Stimulated activated naive CD4-positive, alpha-beta T cell (primary cell): ENCODE data around the gene ADGRB3.
"Not testable (repeated sequence)": the region's sequence is repeated elsewhere in the genome, so short reads cannot be mapped to it uniquely, and the experiment has no call there.

Source experiments
- DNase-seq, 6 experiments: peaks; one replicate each; lab custom pipeline; 2025; lab: John Stamatoyannopoulos, UW

The ADGRB3 gene

DNA sequence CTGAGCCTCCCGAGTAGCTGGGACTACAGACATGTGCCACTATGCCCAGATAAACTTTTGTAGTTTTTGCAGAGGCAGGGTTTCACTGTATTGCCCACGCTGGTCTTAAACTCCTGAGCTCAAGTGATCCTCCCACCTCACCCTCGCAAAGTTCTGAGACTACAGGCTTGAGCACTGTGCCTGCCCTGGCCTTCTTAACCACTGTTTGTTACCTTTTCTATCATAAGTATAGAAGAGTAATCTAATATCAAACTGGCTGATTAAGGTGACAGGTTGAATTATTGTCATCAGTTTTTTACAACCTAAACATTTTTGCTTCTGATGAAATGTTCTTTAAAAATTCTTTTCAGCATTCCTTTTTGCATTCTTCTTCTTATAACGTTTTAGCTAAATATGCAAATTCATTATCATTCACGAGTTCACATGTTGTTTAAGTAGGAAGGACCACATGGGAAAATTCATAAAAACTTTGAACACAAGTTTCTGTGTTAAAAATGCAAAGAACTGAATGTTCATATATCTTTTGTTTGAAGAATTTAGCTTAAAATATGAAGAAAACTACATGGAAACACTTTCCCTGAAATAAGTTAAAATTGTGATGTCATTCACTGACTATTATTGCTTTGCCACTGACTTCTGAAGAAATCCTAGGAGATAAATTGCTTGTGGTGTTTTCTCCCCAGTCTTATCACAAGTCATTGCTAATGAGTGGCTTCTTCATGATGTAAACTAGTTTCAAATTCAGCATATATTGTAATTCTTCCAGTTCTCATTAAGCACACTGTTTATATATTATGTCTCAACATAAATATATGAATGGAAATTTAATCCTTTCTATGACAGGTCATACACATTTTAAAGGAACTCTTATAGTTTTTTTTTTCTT is 106.7 kb downstream of the ADGRB3 start:
- no peak for DNase-seq

DNA sequence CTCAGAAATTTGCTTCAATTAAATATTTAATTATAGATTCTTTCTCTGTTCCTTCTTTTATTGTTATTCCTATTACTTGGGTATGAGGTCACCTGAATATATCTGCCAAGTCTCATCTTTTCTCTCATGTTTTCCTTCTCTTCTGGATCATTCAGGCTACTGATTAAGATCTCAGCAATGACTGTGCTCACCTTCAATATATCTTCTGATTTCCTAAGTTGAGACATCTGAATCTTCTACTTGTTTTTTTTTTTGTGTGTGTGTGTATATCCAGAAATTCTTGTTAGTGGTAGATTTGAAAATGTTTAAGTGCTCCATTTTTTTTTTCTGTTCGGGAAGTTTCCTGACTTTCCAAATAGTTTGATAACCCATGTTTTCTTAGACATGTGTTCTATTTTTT is 108.0 kb downstream of the ADGRB3 start:
- no peak for DNase-seq

DNA sequence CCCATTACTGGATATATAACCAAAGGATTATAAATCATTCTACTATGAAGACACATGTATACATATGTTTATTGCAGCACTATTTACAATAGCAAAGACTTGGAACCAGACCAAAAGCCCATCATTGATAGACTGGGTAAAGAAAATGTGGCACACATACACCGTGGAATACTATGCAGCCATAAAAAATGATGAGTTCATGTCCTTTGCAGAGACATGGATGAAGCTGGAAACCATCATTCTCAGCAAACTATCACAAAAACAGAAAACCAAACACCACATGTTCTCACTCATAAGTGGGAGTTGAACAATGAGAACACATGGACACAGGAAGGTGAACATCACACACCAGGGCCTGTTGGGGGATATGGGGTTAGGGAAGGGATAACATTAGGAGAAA is 109.3 kb downstream of the ADGRB3 start:
- DNase-seq, result not testable (repeated sequence)

DNA sequence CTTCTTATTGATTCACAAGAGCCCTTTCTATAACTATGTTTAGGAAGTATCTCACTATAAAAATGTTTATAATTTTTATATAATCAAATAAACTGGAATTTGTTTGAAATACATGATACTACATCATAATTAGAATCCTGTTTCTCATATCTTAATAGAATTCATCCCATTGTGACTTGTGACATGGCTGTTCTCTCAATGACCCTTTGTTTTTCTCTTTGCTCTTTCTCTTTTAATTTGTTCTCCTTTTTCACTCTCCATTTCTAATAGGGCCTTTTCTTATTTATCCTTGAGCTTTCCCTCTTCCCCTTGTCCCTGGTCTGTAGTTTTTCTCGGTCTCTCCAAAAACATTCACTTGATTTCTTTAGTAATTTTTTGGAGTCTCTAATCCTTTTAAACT is 111.3 kb downstream of the ADGRB3 start:
- DNase-seq, result no peak

DNA sequence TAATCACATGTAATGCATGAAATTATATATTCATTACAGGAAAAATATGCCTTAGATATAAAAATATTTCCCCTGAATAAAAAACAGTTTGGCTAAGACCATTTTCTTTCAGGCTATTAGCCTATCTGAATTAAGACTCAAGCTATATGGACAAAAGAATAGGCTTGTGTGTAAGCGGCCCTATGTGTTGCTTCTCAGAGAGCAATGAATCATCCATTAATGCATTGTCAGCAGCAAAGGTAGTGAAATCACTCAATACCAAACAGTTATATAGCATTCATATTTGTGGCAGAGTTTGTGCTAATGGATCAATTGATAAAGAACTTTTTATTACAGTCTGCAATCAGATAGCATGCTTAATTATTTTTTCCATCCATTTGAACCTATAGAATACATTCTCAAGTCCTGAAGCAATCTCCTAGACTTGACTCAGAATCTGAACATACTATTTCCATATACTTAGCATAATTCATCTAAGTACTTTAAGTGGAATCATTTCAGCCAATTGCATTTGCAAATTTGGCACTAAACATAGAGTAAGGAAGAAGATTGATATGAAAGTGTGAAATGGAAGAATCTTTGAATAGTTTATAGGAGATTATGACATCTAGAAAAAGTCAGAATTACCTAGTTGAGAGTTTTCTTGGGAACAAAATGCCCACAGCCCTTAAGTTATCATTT is 112.2 kb downstream of the ADGRB3 start:
- DNase-seq, result no peak

DNA sequence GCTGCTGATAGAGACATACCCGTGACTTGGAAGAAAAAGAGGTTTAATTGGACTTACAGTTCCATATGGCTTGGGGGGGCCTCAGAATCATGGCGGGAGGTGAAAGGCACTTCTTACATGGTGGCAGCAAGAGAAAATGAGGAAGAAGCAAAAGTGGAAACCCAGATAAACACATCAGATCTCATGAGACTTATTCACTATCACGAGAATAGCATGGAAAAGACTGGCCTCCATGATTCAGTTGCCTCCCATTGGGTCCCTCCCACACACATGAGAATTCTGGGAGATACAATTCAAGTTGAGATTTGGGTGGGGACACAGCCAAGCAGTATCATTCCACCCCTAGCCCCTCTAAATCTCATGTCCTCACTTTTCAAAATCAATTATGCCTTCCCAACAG is 112.8 kb downstream of the ADGRB3 start:
- not testable (repeated sequence) for DNase-seq

DNA sequence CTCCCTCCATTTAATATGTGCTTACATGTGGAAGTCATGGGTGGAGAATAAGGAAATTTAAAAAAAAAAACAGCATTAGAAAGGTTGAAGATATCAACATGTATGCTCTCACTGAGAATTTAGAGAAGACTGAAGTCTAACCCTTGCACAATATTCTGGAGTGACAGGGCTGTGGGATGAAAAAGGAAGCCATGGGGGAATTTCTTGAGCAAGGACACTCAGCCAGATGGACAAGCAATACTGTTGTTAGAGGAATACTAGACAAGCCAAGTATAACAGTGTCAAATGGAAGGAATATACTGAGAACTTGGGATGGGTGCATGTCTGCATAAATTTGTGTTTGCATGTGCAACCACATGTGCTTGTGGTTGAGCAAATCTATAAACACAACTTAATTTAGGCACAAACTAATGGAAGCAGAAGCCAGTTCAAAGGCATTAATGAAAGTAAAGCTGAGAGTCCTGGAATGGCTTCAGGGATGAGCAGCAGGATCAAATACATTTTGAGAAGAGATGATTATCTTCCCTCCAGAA is 119.7 kb downstream of the ADGRB3 start:
- DNase-seq, result no peak

DNA sequence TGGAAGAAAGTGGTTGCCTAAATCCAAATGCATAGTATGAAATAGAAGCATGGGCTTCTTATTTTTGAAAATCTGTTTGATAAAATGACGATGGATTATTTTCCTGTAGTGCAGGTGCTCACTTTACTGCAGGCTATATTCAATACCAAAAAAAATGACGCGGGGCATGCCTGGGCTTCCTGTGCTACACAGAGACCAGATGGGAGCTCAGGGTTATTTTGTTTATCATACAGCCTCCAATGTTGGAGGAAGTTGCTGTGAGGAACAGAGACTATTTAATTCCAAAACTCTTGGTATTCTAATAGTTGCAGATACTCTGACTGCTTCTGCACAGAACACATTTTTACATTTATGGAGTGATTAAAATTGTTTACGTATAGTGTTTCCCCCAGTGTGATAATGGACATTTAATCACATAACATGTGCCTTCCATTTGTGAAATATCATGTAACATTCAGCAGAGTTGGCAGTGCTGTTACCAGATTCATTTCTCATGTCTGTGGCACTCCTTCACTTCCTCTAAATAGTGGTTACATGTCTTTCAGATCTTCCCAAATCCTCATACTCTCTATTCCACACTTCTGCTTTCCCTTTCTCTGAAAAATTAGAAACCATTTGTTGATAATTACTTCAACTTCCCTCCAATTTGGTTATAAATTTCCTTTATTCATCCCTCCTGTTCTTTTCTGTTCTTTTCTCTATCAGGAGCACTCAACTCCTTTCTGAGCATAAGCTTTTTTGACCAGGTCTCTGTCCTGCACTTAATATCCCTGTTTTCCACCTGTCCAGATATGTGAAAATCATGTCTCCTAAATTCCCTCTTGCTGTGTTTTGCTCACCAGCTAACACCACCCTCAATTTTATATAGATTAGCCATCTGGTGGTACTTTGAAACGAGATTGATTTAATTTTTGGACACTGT is 121.6 kb downstream of the ADGRB3 start:
- DNase-seq, result no peak

DNA sequence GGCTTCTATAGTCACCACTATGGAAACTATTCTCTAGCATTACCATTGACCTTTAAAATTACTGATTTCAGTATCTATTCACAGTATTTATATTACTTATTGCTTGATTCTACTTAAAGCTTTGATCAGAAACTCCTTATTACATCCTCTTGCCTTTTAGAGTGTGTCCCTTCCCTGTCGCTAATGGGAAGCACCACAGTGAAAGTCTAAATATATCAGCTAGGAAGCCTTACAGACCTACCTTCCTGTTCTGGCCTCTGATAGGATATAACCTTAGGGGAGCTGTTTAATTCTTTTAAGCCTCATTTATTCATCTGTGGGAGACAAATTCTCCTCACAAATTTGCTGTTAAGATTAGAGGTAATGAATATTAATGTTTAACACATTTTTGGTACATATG is 122.7 kb downstream of the ADGRB3 start:
- DNase-seq, result no peak

DNA sequence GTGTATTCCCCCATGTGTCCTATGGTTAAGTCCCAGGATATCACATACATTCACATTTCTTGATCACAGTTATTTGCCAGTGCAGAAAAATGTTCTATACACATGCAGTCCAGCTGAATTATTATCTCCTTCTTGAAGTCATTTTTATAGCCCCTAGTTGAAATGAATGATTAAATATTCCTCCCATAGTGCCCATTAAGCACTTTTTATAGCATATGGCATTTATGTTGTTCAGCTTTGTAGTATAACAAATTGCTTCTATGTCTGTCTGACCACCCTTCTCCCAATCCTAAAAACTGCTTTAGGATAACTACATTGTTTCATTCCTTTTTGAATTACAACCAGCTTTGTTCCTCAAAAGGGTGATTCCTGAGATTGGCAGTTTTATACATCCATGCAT is 123.5 kb downstream of the ADGRB3 start:
- DNase-seq, result no peak

DNA sequence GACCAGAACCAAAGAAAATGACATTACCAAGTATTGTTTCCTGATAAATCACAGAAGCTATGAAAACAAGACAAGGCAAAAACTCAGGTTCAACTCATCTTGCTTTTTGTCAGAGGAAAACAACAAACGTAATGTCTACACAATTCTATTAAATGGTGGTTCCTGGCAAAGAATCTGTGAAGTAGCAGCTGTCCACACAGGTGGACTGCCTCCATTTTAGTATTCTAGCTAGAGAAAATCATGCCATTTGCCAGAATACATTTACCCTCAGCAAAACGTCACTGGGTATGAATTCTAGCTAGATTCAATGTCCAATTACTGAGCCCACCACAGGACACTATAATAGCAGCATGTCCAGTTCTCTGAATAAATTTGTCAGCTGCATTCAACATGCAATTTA is 125.4 kb downstream of the ADGRB3 start:
- no peak for DNase-seq

DNA sequence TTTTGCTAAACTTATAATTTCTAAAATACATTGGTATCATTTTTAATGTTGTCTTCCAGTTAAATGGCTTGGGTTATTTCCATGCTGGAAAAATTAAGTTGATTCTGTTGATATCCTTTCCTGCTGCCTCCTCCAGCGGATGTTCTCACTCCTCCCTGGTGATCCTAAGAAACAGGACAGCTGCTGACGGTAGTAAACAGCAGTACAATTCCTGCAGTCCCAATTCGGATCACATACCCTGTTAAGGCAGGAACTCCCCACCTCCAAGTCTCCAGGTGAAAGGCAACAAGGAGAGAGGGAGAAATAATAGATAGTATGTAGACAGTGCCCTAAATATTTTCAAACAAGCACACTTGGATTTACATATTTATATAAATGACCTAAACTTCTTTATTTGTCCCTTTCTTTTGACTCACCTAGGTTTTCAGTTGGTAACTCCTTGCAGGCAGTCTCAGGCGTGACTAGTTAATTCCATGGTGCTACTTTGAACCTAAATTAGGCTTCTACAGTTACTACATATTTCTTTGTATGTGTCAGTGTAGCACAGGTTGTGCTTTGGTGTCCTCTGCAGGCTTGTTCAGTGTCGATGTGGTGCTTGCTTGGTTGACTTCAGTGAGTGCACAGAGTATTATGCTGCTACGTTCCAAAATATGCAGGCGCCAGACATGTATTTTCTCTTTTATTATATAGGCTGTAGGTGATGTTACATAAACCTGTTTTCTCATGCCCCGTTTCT is 126.0 kb downstream of the ADGRB3 start:
- DNase-seq, result no peak

DNA sequence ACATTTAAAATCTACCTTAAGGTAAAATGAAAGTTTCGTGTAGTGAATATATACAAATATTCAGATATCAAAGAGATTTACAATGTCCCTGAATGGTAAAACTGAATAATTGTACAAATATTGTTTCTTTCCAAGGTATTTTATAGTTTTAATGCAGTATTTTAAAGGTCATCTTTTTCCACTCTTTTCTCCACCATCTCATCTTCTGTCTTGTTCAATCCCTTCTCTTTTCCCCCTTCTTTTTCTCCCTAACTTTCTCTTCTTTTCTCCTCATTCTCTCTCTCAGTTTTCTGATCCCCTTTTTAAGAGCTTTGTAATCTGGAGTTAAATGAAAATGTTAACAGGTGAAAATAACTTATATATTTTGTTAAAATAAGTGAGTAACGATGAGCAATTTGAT is 126.9 kb downstream of the ADGRB3 start:
- DNase-seq, result no peak

DNA sequence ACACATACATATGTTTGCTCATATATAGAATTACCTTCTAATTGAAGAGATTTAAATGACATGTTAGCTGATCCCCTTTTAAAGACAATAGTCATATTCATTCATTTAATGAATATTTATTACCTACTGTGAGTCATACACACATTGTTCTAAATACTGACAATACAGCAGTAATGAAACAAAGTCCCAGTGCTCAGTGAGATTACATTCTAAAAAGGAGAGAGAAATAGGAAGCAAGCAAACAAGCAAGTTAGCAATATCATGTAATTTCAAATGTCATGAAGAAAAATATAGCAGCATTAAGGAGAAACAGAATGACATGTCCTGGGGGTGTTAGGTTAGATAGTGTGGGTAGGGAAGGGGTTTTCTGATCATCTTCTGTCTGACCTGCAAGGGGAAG is 136.3 kb downstream of the ADGRB3 start:
- no peak for DNase-seq

DNA sequence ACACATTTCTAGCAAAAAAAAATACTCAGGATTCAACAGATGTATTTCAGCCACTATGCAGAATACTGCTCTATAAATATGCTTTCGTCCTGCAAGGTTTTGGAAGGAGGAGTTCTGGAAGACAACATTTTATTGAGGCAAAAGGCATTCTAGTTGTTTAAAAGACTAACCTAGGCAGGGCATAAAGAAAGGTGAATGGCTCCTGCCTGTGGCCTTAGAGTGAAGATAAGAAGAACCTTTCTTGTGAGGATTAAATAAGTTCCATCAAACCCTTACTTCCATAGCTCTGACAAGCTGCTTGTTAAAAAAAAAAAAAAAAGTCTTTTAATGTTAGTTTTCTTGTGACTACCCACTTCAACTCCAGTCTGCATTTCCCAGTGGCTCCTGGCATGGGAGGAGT is 139.8 kb downstream of the ADGRB3 start:
- no peak for DNase-seq

DNA sequence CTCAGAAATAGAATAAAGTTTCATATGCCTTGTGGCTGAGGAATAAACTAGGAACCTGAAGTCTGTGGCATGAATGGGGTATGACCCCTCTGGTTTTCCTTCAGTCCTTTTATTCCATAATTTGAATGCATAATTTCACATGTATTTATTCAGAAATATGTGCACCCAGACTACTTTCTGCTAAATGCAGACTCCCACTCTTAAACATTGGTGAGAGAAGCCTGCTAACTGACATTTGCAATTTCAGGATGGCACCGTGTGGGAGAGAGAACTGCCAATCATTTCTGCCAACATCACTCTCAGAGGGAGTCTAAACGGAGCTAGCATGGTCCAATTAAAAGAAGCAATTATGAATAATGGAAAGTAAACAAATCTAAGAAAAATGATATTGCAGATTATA is 141.3 kb downstream of the ADGRB3 start:
- no peak for DNase-seq

DNA sequence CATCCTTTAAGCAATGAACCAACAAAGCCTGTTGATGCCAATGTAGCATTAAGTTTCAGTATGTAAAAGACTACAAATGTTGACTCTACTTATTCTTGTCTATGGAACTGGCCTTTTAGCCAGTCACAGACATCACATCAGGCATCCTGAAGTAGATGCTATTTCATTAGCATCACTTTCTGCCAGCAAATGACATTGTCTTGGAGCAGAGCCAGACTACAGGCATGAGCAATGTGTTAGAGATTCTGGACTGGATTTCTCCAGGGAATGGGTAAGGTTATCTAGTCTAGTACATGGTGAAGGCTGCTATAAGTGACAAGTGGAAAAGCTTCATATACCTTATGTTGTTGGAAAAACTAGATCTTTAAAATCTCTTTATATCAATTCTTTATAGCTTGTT is 142.9 kb downstream of the ADGRB3 start:
- DNase-seq, result no peak

DNA sequence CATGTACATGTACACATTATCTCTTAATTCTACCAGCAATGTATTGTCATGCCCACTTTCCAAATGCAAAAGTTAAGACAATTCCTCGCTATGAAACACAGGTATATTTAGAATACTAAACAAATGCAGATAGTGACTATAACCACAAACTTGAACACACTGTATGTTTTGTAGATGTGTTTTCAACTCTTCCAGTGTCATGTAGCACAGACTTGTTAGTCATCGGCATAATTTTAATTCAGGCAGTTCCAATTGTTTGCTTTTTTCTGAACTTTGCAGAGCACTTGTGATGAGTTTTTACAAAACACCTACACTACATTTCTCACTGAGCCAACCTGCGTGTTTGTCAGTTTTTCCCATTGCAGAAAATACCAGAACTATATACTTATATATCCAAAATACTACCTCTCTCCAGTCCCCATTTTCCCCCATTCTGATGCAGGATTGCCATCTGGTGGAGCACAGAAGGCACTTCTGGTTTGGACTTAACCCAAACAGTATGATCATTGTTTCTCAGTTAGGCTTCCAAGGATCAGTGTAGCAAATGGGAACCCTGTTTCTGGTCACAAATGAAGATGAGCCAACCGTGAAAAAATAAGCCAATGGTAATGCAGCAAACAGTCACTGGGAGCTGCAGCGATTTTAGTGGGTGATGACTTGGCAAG is 143.4 kb downstream of the ADGRB3 start:
- no peak for DNase-seq

DNA sequence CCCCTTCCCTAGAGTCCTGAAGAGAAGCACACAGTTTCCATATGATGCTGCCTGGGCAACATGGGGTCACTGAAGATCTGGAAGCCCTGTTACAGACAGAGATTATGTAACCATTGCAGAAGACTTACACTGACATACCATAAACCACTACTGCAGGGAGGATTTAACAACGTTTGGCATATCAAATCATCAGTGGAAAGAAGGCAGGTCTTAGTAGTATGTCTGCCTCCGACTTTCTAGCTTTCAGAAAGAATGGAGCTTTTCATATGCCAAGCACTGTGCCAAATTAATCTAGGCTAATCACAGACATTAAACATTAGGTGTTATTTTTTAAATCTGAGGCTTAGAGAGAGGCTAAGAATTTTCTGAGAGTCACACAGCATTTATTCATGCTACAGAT is 144.3 kb downstream of the ADGRB3 start:
- DNase-seq, result no peak

DNA sequence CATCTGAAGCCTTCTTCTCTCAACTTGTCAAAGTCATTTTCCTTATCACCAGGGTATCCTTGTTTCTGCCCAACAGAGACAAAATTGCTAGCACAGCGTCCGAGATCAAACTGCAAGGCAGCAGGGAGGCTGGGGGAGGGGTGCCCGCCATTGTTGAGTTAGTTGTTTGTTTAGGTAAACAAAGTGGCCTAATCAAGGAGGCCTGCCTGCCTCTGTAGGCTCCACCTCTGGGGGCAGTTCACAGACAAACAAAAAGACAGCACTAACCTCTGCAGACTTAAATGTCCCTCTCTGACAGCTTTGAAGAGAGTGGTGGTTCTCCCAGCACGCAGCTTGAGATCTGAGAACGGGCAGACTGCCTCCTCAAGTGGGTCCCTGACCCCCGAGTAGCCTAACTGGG is 155.0 kb downstream of the ADGRB3 start:
- not testable (repeated sequence) for DNase-seq

DNA sequence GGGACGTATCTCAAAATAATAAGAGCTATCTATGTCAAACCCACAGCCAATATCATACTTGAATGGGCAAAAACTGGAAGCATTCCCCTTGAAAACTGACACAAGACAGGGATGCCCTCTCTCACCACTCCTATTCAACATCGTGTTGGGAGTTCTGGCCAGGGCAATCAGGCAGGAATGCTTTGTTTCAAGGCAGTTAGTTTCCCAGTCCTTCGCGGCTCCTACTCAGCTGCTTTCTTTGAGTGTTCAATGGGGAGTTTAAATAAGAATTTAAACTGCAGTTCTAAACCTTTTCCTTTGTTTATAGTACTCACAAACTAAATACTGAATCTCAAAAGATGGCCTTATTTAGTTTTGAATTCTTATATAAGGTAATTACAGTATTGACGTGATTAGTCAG is 179.9 kb downstream of the ADGRB3 start:
- DNase-seq, result not testable (repeated sequence)
